Measurements from ENCODE around the gene LMNTD1. TPM values are rescaled to one million over a fixed set of nuclear protein-coding genes. Genes with fewer than 3 reads are reported as not detected.

The LMNTD1 gene
- total RNA-seq, 2 experiments from 2014 or later: not detected

- no peaks in the 10 kb centered on the region for H3K9me3 Mint-ChIP-seq
- H3K27ac Mint-ChIP-seq: no peak overlapping the region
- ChIA-PET CTCF (no interaction called here), POLR2A (no interaction called here)
- intact Hi-C loops (cut with DNase I, micrococcal nuclease): loop anchor here in 1 of 2 experiments (5.0 kb wide), 1 partner anchor 446 kb away; no protein-coding TSS in a partner anchor
- no peaks in the 10 kb centered on the region for H3K27me3 Mint-ChIP-seq
- Histone ChIP-seq H3K9me3 (ENCODE audit: control insufficient read depth in 1 of 2, insufficient read depth in 1 of 2, low read length in 2 of 2) (no peaks in the 10 kb centered on the region), H3K4me1 (ENCODE audit: insufficient read depth, low read length) (no peaks in the 10 kb centered on the region), H3K27me3 (ENCODE audit: control insufficient read depth in 1 of 2, insufficient read depth in 2 of 2, low read length in 2 of 2) (peaks cover 3% of the 10 kb centered on the region in 2 experiments), H3K27ac (ENCODE audit: low read depth in 1 of 2, low read length in 2 of 2) (no peak overlapping the region), H3K4me3 (ENCODE audit: low read length) (no peak overlapping the region), H3K36me3 (ENCODE audit: insufficient read depth, low read length) (no peaks in the 10 kb centered on the region)
- peaks cover 14% of the 10 kb centered on the region for H3K4me1 Mint-ChIP-seq (ENCODE audit: low read depth)
- no peak for TF ChIP-seq CTCF (IDR thresholded peaks at IDR 0.05)
- no peaks in the 10 kb centered on the region for H3K36me3 Mint-ChIP-seq (ENCODE audit: low read depth)
- no peak overlapping the region for H3K4me3 Mint-ChIP-seq
- ATAC-seq (ENCODE audit: poor library complexity) (no peak), DNase-seq (no peak)
These were observed 28.0 kb upstream of the LMNTD1 start for GRCh38 chr12:25581067-25581466.

- H3K36me3 Mint-ChIP-seq (ENCODE audit: low read depth): no peaks in the 10 kb centered on the region
- ChIA-PET POLR2A (no interaction called here), CTCF (no interaction called here)
- Histone ChIP-seq H3K27me3 (ENCODE audit: control insufficient read depth in 1 of 2, insufficient read depth in 2 of 2, low read length in 2 of 2) (peaks cover 0 to 3% of the 10 kb centered on the region in 2 experiments), H3K27ac (ENCODE audit: low read depth in 1 of 2, low read length in 2 of 2) (no peak overlapping the region), H3K9me3 (ENCODE audit: control insufficient read depth in 1 of 2, insufficient read depth in 1 of 2, low read length in 2 of 2) (no peaks in the 10 kb centered on the region), H3K36me3 (ENCODE audit: insufficient read depth, low read length) (no peaks in the 10 kb centered on the region), H3K4me3 (ENCODE audit: low read length) (no peak overlapping the region), H3K4me1 (ENCODE audit: insufficient read depth, low read length) (no peaks in the 10 kb centered on the region)
- H3K9me3 Mint-ChIP-seq: peaks cover 2% of the 10 kb centered on the region
- intact Hi-C loops (cut with DNase I, micrococcal nuclease): no loop called here
- H3K4me1 Mint-ChIP-seq (ENCODE audit: low read depth): peaks cover 3% of the 10 kb centered on the region
- TF ChIP-seq CTCF (IDR thresholded peaks at IDR 0.05): no peak
- DNase-seq (no peak), ATAC-seq (ENCODE audit: poor library complexity) (no peak)
- no peak overlapping the region for H3K27ac Mint-ChIP-seq
- no peak overlapping the region for H3K4me3 Mint-ChIP-seq
- no peaks in the 10 kb centered on the region for H3K27me3 Mint-ChIP-seq
These were observed 25.5 kb upstream of the LMNTD1 start for GRCh38 chr12:25578411-25579143.

- Mint-ChIP-seq H3K36me3 (ENCODE audit: low read depth) (no peaks in the 10 kb centered on the region), H3K27ac (no peak overlapping the region), H3K9me3 (peaks cover 2% of the 10 kb centered on the region), H3K4me1 (ENCODE audit: low read depth) (no peaks in the 10 kb centered on the region), H3K4me3 (no peak overlapping the region), H3K27me3 (no peaks in the 10 kb centered on the region)
- no peak for ATAC-seq (ENCODE audit: poor library complexity)
- no peak overlapping the region for H3K4me3 ChIP-seq (ENCODE audit: low read length)
- no peak for TF ChIP-seq CTCF (IDR thresholded peaks at IDR 0.05)
- ChIA-PET POLR2A (no interaction called here), CTCF (no interaction called here)
- no peaks in the 10 kb centered on the region for H3K36me3 ChIP-seq (ENCODE audit: insufficient read depth, low read length)
- DNase-seq: no peak
- H3K27ac ChIP-seq (ENCODE audit: low read depth in 1 of 2, low read length in 2 of 2): no peak overlapping the region
- H3K9me3 ChIP-seq (ENCODE audit: control insufficient read depth in 1 of 2, insufficient read depth in 1 of 2, low read length in 2 of 2): no peaks in the 10 kb centered on the region
- H3K27me3 ChIP-seq (ENCODE audit: control insufficient read depth in 1 of 2, insufficient read depth in 2 of 2, low read length in 2 of 2): peaks cover 0 to 3% of the 10 kb centered on the region in 2 experiments
- intact Hi-C loops (cut with DNase I, micrococcal nuclease): no loop called here
- H3K4me1 ChIP-seq (ENCODE audit: insufficient read depth, low read length): no peaks in the 10 kb centered on the region
These were observed 21.7 kb upstream of the LMNTD1 start for GRCh38 chr12:25574761-25575160.
